HCT116 (cell line): ENCODE data around the gene SLC66A2.

Experiments
- CEBPB ChIP-seq: IDR thresholded peaks from 2 replicates; pipeline ENCODE4 v1.6.1; 2012; ENCODE audit warnings: low read depth
- CTCF ChIP-seq, 3 experiments: fragments of 200-600 bp in 1 of 3; sonication (generic) in 1 of 3; IDR thresholded peaks in 2 of 3; conservative IDR thresholded peaks in 1 of 3; 2 replicates each; pipeline ENCODE4 v1.5.1; 2012 to 2017; ENCODE audit warnings: low read depth in 2 of 3, low read length in 2 of 3, antibody characterized with exemption in 1 of 3, borderline replicate concordance in 1 of 3, control low read depth in 1 of 3, mild to moderate bottlenecking in 1 of 3, mixed read lengths in 1 of 3, mixed run types in 1 of 3, moderate library complexity in 1 of 3; ENCODE audit not compliant: insufficient read depth in 1 of 3
- EZH2 ChIP-seq: fragments of 200-600 bp; sonication (generic); IDR thresholded peaks from 2 replicates; pipeline ENCODE4 v1.6.1; 2017; ENCODE audit warnings: antibody characterized with exemption, mixed run types
- EZH2phosphoT487 ChIP-seq: fragments of 200-600 bp; IDR thresholded peaks from 2 replicates; pipeline ENCODE4 v1.6.1; 2018; ENCODE audit warnings: antibody characterized with exemption, borderline replicate concordance
- FOSL1 ChIP-seq: IDR thresholded peaks from 2 replicates; pipeline ENCODE4 v1.6.1; 2012; ENCODE audit warnings: low read depth
- MAX ChIP-seq: IDR thresholded peaks from 2 replicates; pipeline ENCODE4 v1.6.1; 2012
- POLR2A ChIP-seq: IDR thresholded peaks from 2 replicates; pipeline ENCODE4 v1.7.0; 2011; ENCODE audit warnings: borderline replicate concordance; ENCODE audit not compliant: insufficient read depth, insufficient read length; ENCODE audit errors: extremely low read depth
- POLR2AphosphoS5 ChIP-seq: IDR thresholded peaks from 2 replicates; pipeline ENCODE4 v1.6.1; 2011; ENCODE audit warnings: mild to moderate bottlenecking, low read depth, low read length, moderate library complexity
- RAD21 ChIP-seq: IDR thresholded peaks from 2 replicates; pipeline ENCODE4 v1.6.1; 2012; ENCODE audit warnings: low read depth, mild to moderate bottlenecking
- REST ChIP-seq: IDR thresholded peaks from 2 replicates; pipeline ENCODE4 v1.6.1; 2012; ENCODE audit warnings: low read depth
- SP1 ChIP-seq: IDR thresholded peaks from 2 replicates; pipeline ENCODE4 v1.6.1; 2012; ENCODE audit warnings: low read depth
- TCF7L2 ChIP-seq: IDR thresholded peaks from 2 replicates; pipeline ENCODE4 v1.7.0; 2011; ENCODE audit warnings: borderline replicate concordance, inconsistent platforms; ENCODE audit not compliant: insufficient read depth, insufficient read length; ENCODE audit errors: extremely low read depth
- YY1 ChIP-seq: IDR thresholded peaks from 2 replicates; pipeline ENCODE4 v1.6.1; 2011; ENCODE audit warnings: low read length, low read depth, moderate library complexity, mild to moderate bottlenecking; ENCODE audit not compliant: insufficient replicate concordance; ENCODE audit errors: extremely low read depth

- no peak for TF ChIP-seq REST
- no peak for TF ChIP-seq CTCF (IDR thresholded peaks at IDR 0.05 in 2 of 3, conservative IDR thresholded peaks at IDR 0.05 in 1 of 3; ENCODE audit: borderline replicate concordance in 1 of 3, insufficient read depth in 1 of 3, low read depth in 2 of 3, low read length in 2 of 3)
- TF ChIP-seq YY1, result no peak
- TF ChIP-seq RAD21, result no peak
- TF ChIP-seq SP1, result no peak
- TF ChIP-seq POLR2AphosphoS5, result no peak
- no peak for TF ChIP-seq POLR2A
- TF ChIP-seq TCF7L2, result no peak
- TF ChIP-seq FOSL1, result no peak
- TF ChIP-seq EZH2phosphoT487, result no peak
- no peak for TF ChIP-seq EZH2
- no peak for TF ChIP-seq CEBPB
- no peak for TF ChIP-seq MAX
Observed at GRCh38 chr18:79954791-79955190, 3.3 kb upstream of the SLC66A2 start.
